IMR-90 (cell line): Measurements from ENCODE around the gene EGFL8.

Source experiments
- BHLHE40 ChIP-seq: fragments of 150-350 bp; IDR thresholded peaks from 2 replicates; pipeline ENCODE4 v1.6.1; 2016; ENCODE audit warnings: mild to moderate bottlenecking, low read depth, low read length
- CEBPB ChIP-seq: IDR thresholded peaks from 2 replicates; pipeline ENCODE4 v1.6.1; 2012; ENCODE audit warnings: low read depth, low read length, improper control_type of control experiment
- FOS ChIP-seq: fragments of 150-350 bp; IDR thresholded peaks from 2 replicates; pipeline ENCODE4 v1.6.1; 2016; ENCODE audit warnings: low read depth, low read length
- MAFK ChIP-seq: IDR thresholded peaks from 2 replicates; pipeline ENCODE4 v1.6.1; 2012; ENCODE audit warnings: low read depth, low read length, improper control_type of control experiment
- RAD21 ChIP-seq: IDR thresholded peaks from 2 replicates; pipeline ENCODE4 v1.6.1; 2012; ENCODE audit warnings: low read length, improper control_type of control experiment
- RCOR1 ChIP-seq: IDR thresholded peaks from 2 replicates; pipeline ENCODE4 v1.6.1; 2012; ENCODE audit warnings: mild to moderate bottlenecking, low read length, improper control_type of control experiment; ENCODE audit not compliant: insufficient replicate concordance
- TF ChIP-seq, protein P1 (sequence below): conservative IDR thresholded peaks from 2 replicates; pipeline ENCODE4 v1.5.1; 2012; ENCODE audit warnings: mild to moderate bottlenecking, low read depth, low read length, improper control_type of control experiment

DNA sequence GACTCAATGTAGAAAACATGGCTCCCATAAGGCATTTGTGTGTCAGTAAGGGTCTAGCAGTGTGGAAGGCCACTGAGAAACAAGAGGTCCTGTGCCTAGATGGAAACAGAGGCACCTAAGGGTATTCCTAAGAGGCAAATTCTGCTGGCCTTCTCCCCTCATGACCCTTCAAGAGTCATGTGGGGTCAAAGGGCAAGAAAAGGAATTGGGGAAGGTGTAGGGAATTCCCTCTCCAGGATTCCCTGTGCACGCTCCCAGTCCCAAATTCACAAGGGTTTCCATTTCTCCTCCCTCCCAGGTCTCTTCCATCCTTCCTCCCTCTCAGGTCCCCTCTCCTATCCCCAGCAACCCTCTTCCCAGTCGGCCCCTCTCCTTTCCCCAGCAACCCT lies 10.9 kb downstream of the EGFL8 start:
- TF ChIP-seq, protein P1, sequence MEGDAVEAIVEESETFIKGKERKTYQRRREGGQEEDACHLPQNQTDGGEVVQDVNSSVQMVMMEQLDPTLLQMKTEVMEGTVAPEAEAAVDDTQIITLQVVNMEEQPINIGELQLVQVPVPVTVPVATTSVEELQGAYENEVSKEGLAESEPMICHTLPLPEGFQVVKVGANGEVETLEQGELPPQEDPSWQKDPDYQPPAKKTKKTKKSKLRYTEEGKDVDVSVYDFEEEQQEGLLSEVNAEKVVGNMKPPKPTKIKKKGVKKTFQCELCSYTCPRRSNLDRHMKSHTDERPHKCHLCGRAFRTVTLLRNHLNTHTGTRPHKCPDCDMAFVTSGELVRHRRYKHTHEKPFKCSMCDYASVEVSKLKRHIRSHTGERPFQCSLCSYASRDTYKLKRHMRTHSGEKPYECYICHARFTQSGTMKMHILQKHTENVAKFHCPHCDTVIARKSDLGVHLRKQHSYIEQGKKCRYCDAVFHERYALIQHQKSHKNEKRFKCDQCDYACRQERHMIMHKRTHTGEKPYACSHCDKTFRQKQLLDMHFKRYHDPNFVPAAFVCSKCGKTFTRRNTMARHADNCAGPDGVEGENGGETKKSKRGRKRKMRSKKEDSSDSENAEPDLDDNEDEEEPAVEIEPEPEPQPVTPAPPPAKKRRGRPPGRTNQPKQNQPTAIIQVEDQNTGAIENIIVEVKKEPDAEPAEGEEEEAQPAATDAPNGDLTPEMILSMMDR, result no peak
- TF ChIP-seq RAD21 (no peak), MAFK (no peak), CEBPB (no peak), FOS (no peak), BHLHE40 (no peak), RCOR1 (no peak)
